Stimulated activated CD8-positive, alpha-beta memory T cell treated with anti-CD3 and anti-CD28 coated beads, Interleukin-15, amount 100 ng/mL, for 24 hours (primary cell): ENCODE data around the gene CNTFR.

Source experiments
- DNase-seq: peaks from one replicate; pipeline ENCODE4 v3.0.0-alpha.2; 2020; ENCODE audit warnings: low read depth

The CNTFR gene

GRCh38 chr9:34590381-34591247 is 1.1 kb upstream of the CNTFR start:
- DNase-seq = no peak

- no peak for DNase-seq
Measured at GRCh38 chr9:34588671-34589635, 571 bp downstream of the CNTFR start.

GRCh38 chr9:34587271-34587670 is 2.3 kb downstream of the CNTFR start:
- DNase-seq = no peak

GRCh38 chr9:34585946-34586669 is 3.4 kb downstream of the CNTFR start:
- no peak for DNase-seq

- DNase-seq = no peak
Measured at GRCh38 chr9:34584970-34585369, 4.6 kb downstream of the CNTFR start.

- no peak for DNase-seq
Measured at GRCh38 chr9:34582787-34583186, 6.7 kb downstream of the CNTFR start.

GRCh38 chr9:34581318-34581717 is 8.2 kb downstream of the CNTFR start:
- no peak for DNase-seq

- DNase-seq = no peak
Measured at GRCh38 chr9:34580358-34580757, 9.2 kb downstream of the CNTFR start.

- no peak for DNase-seq
Measured at GRCh38 chr9:34579808-34580163, 9.7 kb downstream of the CNTFR start.

- no peak for DNase-seq
Measured at GRCh38 chr9:34579104-34579807, 10.3 kb downstream of the CNTFR start.

- DNase-seq = no peak
Measured at GRCh38 chr9:34578241-34579103, 11.1 kb downstream of the CNTFR start.

- no peak for DNase-seq
Measured at GRCh38 chr9:34577400-34578240, 11.9 kb downstream of the CNTFR start.

- no peak for DNase-seq
Measured at GRCh38 chr9:34576597-34577399, 12.7 kb downstream of the CNTFR start.

GRCh38 chr9:34575862-34576596 is 13.5 kb downstream of the CNTFR start:
- no peak for DNase-seq

- DNase-seq = no peak
Measured at GRCh38 chr9:34575241-34575640, 14.3 kb downstream of the CNTFR start.

GRCh38 chr9:34574571-34574970 is 15.0 kb downstream of the CNTFR start:
- DNase-seq = no peak

- no peak for DNase-seq
Measured at GRCh38 chr9:34573599-34574325, 15.8 kb downstream of the CNTFR start.
